HCT116 (cell line): ENCODE results near the gene CRYGN. TPM values are rescaled to one million over a fixed set of nuclear protein-coding genes. Genes with fewer than 3 reads are reported as not detected.

Experiments
- ATAC-seq: fragments of 200-7000 bp; cut with Tn5 transposase; 2 replicates; pipeline ENCODE4 v1.9.1; 2020; ENCODE audit warnings: mild to moderate bottlenecking, moderate library complexity
- BruUV-seq: library from RNA; stranded (reverse); fragments of 400-500 nt; replicated peaks from 2 replicates; lab custom pipeline; 2021; lab: Mats Ljungman, UMichigan
- CTCF ChIA-PET: fragments of 300-600 bp; sonication (Branson Sonifier 250); formaldehyde crosslinking; loops from one replicate; lab custom pipeline; 2021; ENCODE audit warnings: antibody characterized with exemption; lab: Charles Lee
- POLR2A ChIA-PET: fragments of 300-600, 350-600 bp; sonication (Branson Sonifier 250); formaldehyde crosslinking; loops from one replicate; lab custom pipeline; 2021; ENCODE audit warnings: antibody characterized with exemption; lab: Charles Lee
- RAD21 ChIA-PET, 2 experiments: fragments of 300-600 bp; sonication (Branson Sonifier 250); formaldehyde crosslinking; loops; one replicate each; lab custom pipeline; 2023; ENCODE audit warnings: low total read pairs in 2 of 2; ENCODE audit not compliant: uncharacterized antibody in 2 of 2, unreplicated experiment in 2 of 2, low non-redundant PET in 1 of 2; lab: Charles Lee
- DNase-seq: peaks from one replicate; pipeline ENCODE4 v3.0.0-alpha.2; 2010; ENCODE audit warnings: low read depth, low spot score
- H2AFZ ChIP-seq: fragments of 200-600 bp; shearing (Covaris generic), sonication (generic); 2 replicates; pipeline ENCODE4 v1.6.1; 2017; ENCODE audit warnings: low read depth, mixed run types, mixed read lengths, antibody characterized with exemption, low read length; ENCODE audit not compliant: poor library complexity, severe bottlenecking
- H3K27ac ChIP-seq: 2 replicates; pipeline ENCODE4 v1.5.1; 2012; ENCODE audit warnings: low read depth, low read length
- H3K27me3 ChIP-seq: fragments of 200-600 bp; sonication (generic); 2 replicates; pipeline ENCODE4 v1.6.1; 2016; ENCODE audit warnings: mixed run types, low read length, mixed read lengths; ENCODE audit not compliant: insufficient read depth
- H3K36me3 ChIP-seq, 2 experiments: fragments of 200-500 bp in 1 of 2; fragments of 200-600 bp in 1 of 2; sonication (Bioruptor generic) in 1 of 2; sonication (generic) in 1 of 2; 2 replicates each; pipeline versions ENCODE4 v1.5.1 to v1.6.1; 2014 to 2016; ENCODE audit warnings: low read length in 2 of 2, inconsistent platforms in 1 of 2, mixed read lengths in 1 of 2, mixed run types in 1 of 2; ENCODE audit not compliant: insufficient read depth in 2 of 2, control insufficient read depth in 1 of 2
- H3K4me1 ChIP-seq, 2 experiments: fragments of 200-600 bp in 1 of 2; sonication (generic) in 1 of 2; 2 replicates each; pipeline versions ENCODE4 v1.5.1 to v1.6.1; 2012 to 2017; ENCODE audit warnings: low read length in 2 of 2, inconsistent platforms in 1 of 2, mild to moderate bottlenecking in 1 of 2, mixed read lengths in 1 of 2, mixed run types in 1 of 2, moderate library complexity in 1 of 2; ENCODE audit not compliant: insufficient read depth in 2 of 2, control insufficient read depth in 1 of 2
- H3K4me2 ChIP-seq: fragments of 200-600 bp; sonication (generic); 2 replicates; pipeline ENCODE4 v1.6.1; 2017; ENCODE audit warnings: mixed run types, low read length, mixed read lengths
- H3K4me3 ChIP-seq, 2 experiments: fragments of 200-600 bp in 1 of 2; sonication (generic) in 1 of 2; replicated peaks in 1 of 2; 2 replicates each; pipeline ENCODE4 v1.5.1; 2011 to 2016; ENCODE audit warnings: low read length in 2 of 2, control low read depth in 1 of 2, low read depth in 1 of 2, mild to moderate bottlenecking in 1 of 2, mixed read lengths in 1 of 2, mixed run types in 1 of 2
- H3K79me2 ChIP-seq: fragments of 200-600 bp; sonication (generic); 2 replicates; pipeline ENCODE4 v1.6.1; 2017; ENCODE audit warnings: mild to moderate bottlenecking, mixed run types, low read length, moderate library complexity, mixed read lengths; ENCODE audit not compliant: insufficient read depth
- H3K9ac ChIP-seq: fragments of 200-600 bp; sonication (generic); 2 replicates; pipeline ENCODE4 v1.6.1; 2016; ENCODE audit warnings: low read length, mixed read lengths
- H3K9me2 ChIP-seq: fragments of 200-600 bp; sonication (generic), shearing (Covaris generic); 2 replicates; pipeline ENCODE4 v1.6.1; 2017; ENCODE audit warnings: mixed run types, mild to moderate bottlenecking, moderate library complexity; ENCODE audit not compliant: insufficient read depth
- H3K9me3 ChIP-seq, 2 experiments: fragments of 200-500 bp in 1 of 2; fragments of 200-600 bp in 1 of 2; sonication (Bioruptor generic) in 1 of 2; sonication (generic) in 1 of 2; 2 replicates each; pipeline ENCODE4 v1.6.1; 2014 to 2017; ENCODE audit warnings: low read length in 2 of 2, mixed read lengths in 2 of 2, inconsistent platforms in 1 of 2, low read depth in 1 of 2, mild to moderate bottlenecking in 1 of 2, mixed run types in 1 of 2, moderate library complexity in 1 of 2; ENCODE audit not compliant: control insufficient read depth in 1 of 2, insufficient read depth in 1 of 2
- H4K20me1 ChIP-seq: fragments of 200-600 bp; sonication (generic), shearing (Covaris generic); 2 replicates; pipeline ENCODE4 v1.6.1; 2017; ENCODE audit warnings: mixed run types, mild to moderate bottlenecking, moderate library complexity; ENCODE audit not compliant: insufficient read depth
- CBX3 ChIP-seq: IDR thresholded peaks from 2 replicates; pipeline ENCODE4 v1.6.1; 2012; ENCODE audit warnings: low read depth
- CEBPB ChIP-seq: IDR thresholded peaks from 2 replicates; pipeline ENCODE4 v1.6.1; 2012; ENCODE audit warnings: low read depth
- EGR1 ChIP-seq: IDR thresholded peaks from 2 replicates; pipeline ENCODE4 v1.6.1; 2012; ENCODE audit warnings: low read depth
- EZH2phosphoT487 ChIP-seq: fragments of 200-600 bp; IDR thresholded peaks from 2 replicates; pipeline ENCODE4 v1.6.1; 2018; ENCODE audit warnings: antibody characterized with exemption, borderline replicate concordance
- JUND ChIP-seq: IDR thresholded peaks from 2 replicates; pipeline ENCODE4 v1.6.1; 2012
- POLR2A ChIP-seq: IDR thresholded peaks from 2 replicates; pipeline ENCODE4 v1.7.0; 2011; ENCODE audit warnings: borderline replicate concordance; ENCODE audit not compliant: insufficient read depth, insufficient read length; ENCODE audit errors: extremely low read depth
- RAD21 ChIP-seq: IDR thresholded peaks from 2 replicates; pipeline ENCODE4 v1.6.1; 2012; ENCODE audit warnings: low read depth, mild to moderate bottlenecking
- REST ChIP-seq: IDR thresholded peaks from 2 replicates; pipeline ENCODE4 v1.6.1; 2012; ENCODE audit warnings: low read depth
- SP1 ChIP-seq: IDR thresholded peaks from 2 replicates; pipeline ENCODE4 v1.6.1; 2012; ENCODE audit warnings: low read depth
- YY1 ChIP-seq: IDR thresholded peaks from 2 replicates; pipeline ENCODE4 v1.6.1; 2011; ENCODE audit warnings: low read length, low read depth, moderate library complexity, mild to moderate bottlenecking; ENCODE audit not compliant: insufficient replicate concordance; ENCODE audit errors: extremely low read depth
- intact Hi-C: fragments of 100-400 bp; cut with micrococcal nuclease; formaldehyde crosslinking; loops from 2 replicates; pipeline ENCODE4 v1.10.0; 2022
- total RNA-seq: library from RNA; stranded (reverse); gene quantifications from one replicate; pipeline ENCODE4 v1.2.1, GENCODE V29; 2021; ENCODE audit not compliant: unreplicated experiment
- TF ChIP-seq, protein P1 (sequence below): IDR thresholded peaks from 2 replicates; pipeline ENCODE4 v1.6.1; 2011; ENCODE audit warnings: mild to moderate bottlenecking, low read length, moderate library complexity; ENCODE audit not compliant: insufficient replicate concordance; ENCODE audit errors: extremely low read depth

CRYGN gene
- total RNA-seq, 1 experiment from 2014 or later: not detected

GRCh38 chr7:151426904-151427704 is 12.8 kb downstream of the CRYGN start:
- peak overlapping the region; percentile 87 for H3K27ac ChIP-seq
- no peaks in the 10 kb centered on the region for H4K20me1 ChIP-seq
- peak; percentile 55 for ATAC-seq
- intact Hi-C loops: no loop called here
- TF ChIP-seq CEBPB (no peak), SP1 (0 out of 2 replicates have a peak, but pooled peaks have one; percentile 0)
- ChIA-PET CTCF (no interaction called here), POLR2A (no interaction called here), RAD21 (interaction anchor here in 1 of 2 experiments (0.6 kb wide), 1 partner anchor 31 kb away, joined by 3 read pairs; no protein-coding TSS in a partner anchor)
- no peaks in the 10 kb centered on the region for H3K79me2 ChIP-seq
- H3K36me3 ChIP-seq: no peaks in the 10 kb centered on the region
- peak overlapping the region in 1 of 2 experiments; percentile 27; a peak in 2 of 4 replicates for H3K4me3 ChIP-seq
- no TSS peak for BruUV-seq
- no peak overlapping the region for H3K9ac ChIP-seq
- H3K4me1 ChIP-seq: peaks cover 51 to 64% of the 10 kb centered on the region in 2 experiments
- peak overlapping the region; percentile 52 for H2AFZ ChIP-seq
- DNase-seq: no peak
- H3K4me2 ChIP-seq: peak overlapping the region; percentile 70
- no peaks in the 10 kb centered on the region for H3K27me3 ChIP-seq
- H3K9me3 ChIP-seq: peaks cover under 1 to 3% of the 10 kb centered on the region in 2 experiments; a peak in 3 of 4 replicates
- no peaks in the 10 kb centered on the region for H3K9me2 ChIP-seq

DNA sequence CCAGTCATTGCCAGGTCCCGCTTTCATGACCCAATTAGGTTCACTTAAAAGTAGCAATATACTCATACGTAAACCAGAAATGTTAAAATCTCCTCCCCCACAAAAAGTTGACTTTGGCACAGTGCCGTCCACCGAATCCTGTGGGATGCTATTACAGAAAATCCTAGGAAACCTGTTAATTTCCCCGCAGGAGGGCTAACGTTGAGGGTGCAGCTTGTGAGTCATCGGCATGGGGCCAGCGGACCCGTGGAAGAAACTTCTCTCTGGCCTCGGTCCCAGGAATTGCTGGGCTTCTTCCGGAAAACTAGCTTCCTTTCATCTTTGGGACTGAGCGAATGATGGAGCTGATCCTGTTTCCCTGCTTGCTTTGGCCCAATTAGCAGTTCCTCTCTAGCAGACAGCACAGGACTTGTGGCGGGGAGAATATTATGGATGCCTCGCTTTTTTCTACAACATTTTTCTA is 13.5 kb downstream of the CRYGN start:
- H3K4me1 ChIP-seq: peaks cover 51 to 64% of the 10 kb centered on the region in 2 experiments
- peaks cover 4 to 7% of the 10 kb centered on the region in 2 experiments; a peak in 3 of 4 replicates for H3K9me3 ChIP-seq
- no peaks in the 10 kb centered on the region for H3K9me2 ChIP-seq
- H3K4me2 ChIP-seq: peak overlapping the region; percentile 70
- intact Hi-C loops: no loop called here
- ChIA-PET RAD21 (interaction anchor here in 1 of 2 experiments (0.6 kb wide), 1 partner anchor 32 kb away, joined by 3 read pairs; no protein-coding TSS in a partner anchor), CTCF (interaction anchor here (1.3 kb wide), 1 partner anchor 58 kb away, joined by 4 read pairs; no protein-coding TSS in a partner anchor), POLR2A (no interaction called here)
- H3K27me3 ChIP-seq: no peaks in the 10 kb centered on the region
- H4K20me1 ChIP-seq: no peaks in the 10 kb centered on the region
- no peak overlapping the region for H3K9ac ChIP-seq
- peak overlapping the region in 1 of 2 experiments; percentile 27; a peak in 2 of 4 replicates for H3K4me3 ChIP-seq
- BruUV-seq: no TSS peak
- H3K27ac ChIP-seq: peak overlapping the region; percentile 87
- DNase-seq: peak; percentile 60
- peak overlapping the region; percentile 52 for H2AFZ ChIP-seq
- no peaks in the 10 kb centered on the region for H3K36me3 ChIP-seq
- peak; percentile 68 for ATAC-seq
- H3K79me2 ChIP-seq: no peaks in the 10 kb centered on the region
- TF ChIP-seq CEBPB (no peak), JUND (peak; percentile 67; the same call in 1 of the 2 replicates), POLR2A (no peak), RAD21 (peak; percentile 16; the same call in 1 of the 2 replicates), REST (no peak), EGR1 (peak; percentile 30; the same call in 1 of the 2 replicates), EZH2phosphoT487 (no peak), CBX3 (peak; percentile 57; the same call in 1 of the 2 replicates), YY1 (no peak), SP1 (peak; percentile 37; the same call in 1 of the 2 replicates)
- TF ChIP-seq, protein P1, sequence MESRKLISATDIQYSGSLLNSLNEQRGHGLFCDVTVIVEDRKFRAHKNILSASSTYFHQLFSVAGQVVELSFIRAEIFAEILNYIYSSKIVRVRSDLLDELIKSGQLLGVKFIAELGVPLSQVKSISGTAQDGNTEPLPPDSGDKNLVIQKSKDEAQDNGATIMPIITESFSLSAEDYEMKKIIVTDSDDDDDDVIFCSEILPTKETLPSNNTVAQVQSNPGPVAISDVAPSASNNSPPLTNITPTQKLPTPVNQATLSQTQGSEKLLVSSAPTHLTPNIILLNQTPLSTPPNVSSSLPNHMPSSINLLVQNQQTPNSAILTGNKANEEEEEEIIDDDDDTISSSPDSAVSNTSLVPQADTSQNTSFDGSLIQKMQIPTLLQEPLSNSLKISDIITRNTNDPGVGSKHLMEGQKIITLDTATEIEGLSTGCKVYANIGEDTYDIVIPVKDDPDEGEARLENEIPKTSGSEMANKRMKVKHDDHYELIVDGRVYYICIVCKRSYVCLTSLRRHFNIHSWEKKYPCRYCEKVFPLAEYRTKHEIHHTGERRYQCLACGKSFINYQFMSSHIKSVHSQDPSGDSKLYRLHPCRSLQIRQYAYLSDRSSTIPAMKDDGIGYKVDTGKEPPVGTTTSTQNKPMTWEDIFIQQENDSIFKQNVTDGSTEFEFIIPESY: no peak
